Lower lobe of right lung (tissue), 2 donors: Measurements from ENCODE around the gene WDR37. TPM values are rescaled to one million over a fixed set of nuclear protein-coding genes. Genes with fewer than 3 reads are reported as not detected.
A peak's percentile ranks its signal among the peaks of the same experiment; 100 is the strongest.

Experiments
- ATAC-seq, 2 donors: fragments of 200-7000 bp; cut with Tn5 transposase; one replicate each; pipeline ENCODE4 v1.9.1; 2020 to 2022; ENCODE audit warnings: mild to moderate bottlenecking in 2 of 2, moderate library complexity in 2 of 2
- DNase-seq: peaks from one replicate; pipeline ENCODE4 v3.0.0-alpha.2; 2020
- H3K27ac ChIP-seq: fragments of 200-600 bp; one replicate; pipeline ENCODE4 v1.8.0; 2022
- H3K27me3 ChIP-seq: fragments of 200-600 bp; one replicate; pipeline ENCODE4 v1.8.0; 2022; ENCODE audit warnings: low read depth
- H3K36me3 ChIP-seq: fragments of 200-600 bp; one replicate; pipeline ENCODE4 v1.8.0; 2022; ENCODE audit warnings: mild to moderate bottlenecking
- H3K4me1 ChIP-seq: fragments of 200-600 bp; one replicate; pipeline ENCODE4 v1.8.0; 2022
- H3K4me3 ChIP-seq: fragments of 200-600 bp; one replicate; pipeline ENCODE4 v1.8.0; 2022; ENCODE audit warnings: mild to moderate bottlenecking
- H3K9me3 ChIP-seq: fragments of 200-600 bp; one replicate; pipeline ENCODE4 v1.8.0; 2022
- CTCF ChIP-seq: fragments of 200-600 bp; IDR thresholded peaks from one replicate; pipeline ENCODE4 v1.8.0; 2022; ENCODE audit warnings: antibody characterized with exemption, mild to moderate bottlenecking
- intact Hi-C: fragments of 100-400 bp; cut with DNase I; formaldehyde crosslinking; loops from one replicate; pipeline ENCODE4 v1.11.0; 2022
- total RNA-seq: library from RNA; stranded (reverse); fragmentation: NEBNext Ultra II Directional; extraction: Animal tissue kit (Norgen Biotek cat#: 25700); gene quantifications from one replicate; pipeline ENCODE4 v1.2.1, GENCODE V29; 2021
- donor health status: DM: no; HTN: yes; CAD: no; lungs with severe emphysema.

Gene WDR37
- total RNA-seq, 1 donor from 2014 or later, result 22.0 TPM

GRCh38 chr10:1130995-1131790, 75.0 kb downstream of the WDR37 start:
- Histone ChIP-seq H3K9me3 (no peaks in the 10 kb centered on the region), H3K27ac (no peak overlapping the region), H3K27me3 (no peaks in the 10 kb centered on the region), H3K4me3 (no peak overlapping the region), H3K4me1 (no peaks in the 10 kb centered on the region), H3K36me3 (peaks cover 59% of the 10 kb centered on the region)
- intact Hi-C loops, result no loop called here
- DNase-seq (no peak), ATAC-seq (no peak)
- TF ChIP-seq CTCF, result no peak

GRCh38 chr10:1132584-1132983, 76.4 kb downstream of the WDR37 start:
- TF ChIP-seq CTCF, result no peak
- ATAC-seq (peak in 1 of 2 donors; percentile 30), DNase-seq (no peak)
- no peaks in the 10 kb centered on the region for H3K4me1 ChIP-seq
- H3K36me3 ChIP-seq, result peaks cover 45% of the 10 kb centered on the region
- H3K9me3 ChIP-seq, result no peaks in the 10 kb centered on the region
- no peak overlapping the region for H3K27ac ChIP-seq
- no peak overlapping the region for H3K4me3 ChIP-seq
- H3K27me3 ChIP-seq, result no peaks in the 10 kb centered on the region
- intact Hi-C loops, result no loop called here

- Histone ChIP-seq H3K9me3 (peaks cover 3% of the 10 kb centered on the region), H3K27ac (no peak overlapping the region), H3K4me1 (no peaks in the 10 kb centered on the region), H3K4me3 (no peak overlapping the region), H3K27me3 (no peaks in the 10 kb centered on the region), H3K36me3 (peaks cover 35% of the 10 kb centered on the region)
- intact Hi-C loops, result no loop called here
- ATAC-seq (no peak), DNase-seq (no peak)
- TF ChIP-seq CTCF, result no peak
Measured at GRCh38 chr10:1133495-1134045, 77.4 kb downstream of the WDR37 start.

- TF ChIP-seq CTCF, result no peak
- intact Hi-C loops, result no loop called here
- DNase-seq, result no peak
Measured at GRCh38 chr10:1134156-1134555, 78.0 kb downstream of the WDR37 start.

GRCh38 chr10:1136268-1136667, 80.1 kb downstream of the WDR37 start:
- H3K36me3 ChIP-seq, result peaks cover 8% of the 10 kb centered on the region
- no peak for TF ChIP-seq CTCF
- ATAC-seq (no peak), DNase-seq (no peak)
- no peaks in the 10 kb centered on the region for H3K27me3 ChIP-seq
- no peaks in the 10 kb centered on the region for H3K4me1 ChIP-seq
- H3K4me3 ChIP-seq, result no peak overlapping the region
- peaks cover 7% of the 10 kb centered on the region for H3K9me3 ChIP-seq
- intact Hi-C loops, result no loop called here
- H3K27ac ChIP-seq, result no peak overlapping the region

More at GRCh38 chr10:1134156-1134555, 78.0 kb downstream of the WDR37 start:
- H3K9me3 ChIP-seq, result peaks cover 7% of the 10 kb centered on the region
- ATAC-seq, result no peak
- no peak overlapping the region for H3K27ac ChIP-seq
- no peak overlapping the region for H3K4me3 ChIP-seq
- no peaks in the 10 kb centered on the region for H3K4me1 ChIP-seq
- no peaks in the 10 kb centered on the region for H3K27me3 ChIP-seq
- peaks cover 30% of the 10 kb centered on the region for H3K36me3 ChIP-seq
